HG03520 (cell line): ENCODE results near the gene MMP28.

Experiments used
- ATAC-seq: cut with Tn5 transposase; IDR thresholded peaks from one replicate; pipeline ENCODE4 v1.9.1; 2021; ENCODE audit warnings: mild to moderate bottlenecking, moderate library complexity; ENCODE audit not compliant: unreplicated experiment

The MMP28 gene, protein sequence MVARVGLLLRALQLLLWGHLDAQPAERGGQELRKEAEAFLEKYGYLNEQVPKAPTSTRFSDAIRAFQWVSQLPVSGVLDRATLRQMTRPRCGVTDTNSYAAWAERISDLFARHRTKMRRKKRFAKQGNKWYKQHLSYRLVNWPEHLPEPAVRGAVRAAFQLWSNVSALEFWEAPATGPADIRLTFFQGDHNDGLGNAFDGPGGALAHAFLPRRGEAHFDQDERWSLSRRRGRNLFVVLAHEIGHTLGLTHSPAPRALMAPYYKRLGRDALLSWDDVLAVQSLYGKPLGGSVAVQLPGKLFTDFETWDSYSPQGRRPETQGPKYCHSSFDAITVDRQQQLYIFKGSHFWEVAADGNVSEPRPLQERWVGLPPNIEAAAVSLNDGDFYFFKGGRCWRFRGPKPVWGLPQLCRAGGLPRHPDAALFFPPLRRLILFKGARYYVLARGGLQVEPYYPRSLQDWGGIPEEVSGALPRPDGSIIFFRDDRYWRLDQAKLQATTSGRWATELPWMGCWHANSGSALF

DNA sequence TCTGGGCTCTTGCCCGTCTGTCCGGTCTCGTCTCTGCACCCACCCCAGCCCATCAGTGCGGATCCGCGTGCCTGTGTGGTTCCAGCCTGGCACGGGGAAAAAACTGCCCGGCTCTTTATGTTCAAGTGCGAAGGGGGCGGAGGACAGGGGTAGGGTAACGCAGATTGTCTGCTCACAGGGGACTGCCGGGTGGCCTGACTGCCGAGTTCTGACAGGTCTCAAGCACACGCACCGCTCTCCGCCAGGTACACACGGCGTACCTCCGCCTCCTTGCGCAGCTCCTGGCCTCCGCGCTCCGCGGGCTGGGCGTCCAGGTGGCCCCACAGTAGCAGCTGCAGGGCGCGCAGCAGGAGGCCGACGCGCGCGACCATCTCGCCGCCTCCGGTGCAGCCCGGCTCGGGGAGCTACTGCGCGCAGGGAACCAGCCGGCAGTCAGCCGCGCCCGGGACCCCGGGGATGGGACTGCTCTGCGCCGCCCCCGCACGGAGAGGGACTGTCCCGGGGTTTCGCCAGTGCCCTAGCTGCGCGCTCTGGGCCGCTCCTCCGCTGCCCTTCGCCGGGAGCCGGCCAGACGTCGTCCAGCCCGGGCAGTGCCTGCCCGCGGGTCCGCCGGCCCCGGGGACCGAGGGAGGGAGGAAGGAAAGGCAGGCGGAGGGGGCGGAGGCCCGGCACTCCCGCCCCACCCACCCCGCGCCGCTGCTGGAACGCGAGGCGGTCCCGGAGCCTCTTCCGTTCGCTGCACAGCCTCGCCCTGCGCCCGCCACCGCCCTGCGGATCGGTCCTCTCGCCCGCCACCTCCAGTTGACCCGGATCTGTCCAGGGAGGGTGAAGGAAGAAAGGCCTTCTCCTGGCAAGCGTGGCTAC lies at the start of gene MMP28:
Gene MMP28 (minus strand): TSS at position 635 of the 864 bp plus-strand sequence. CDS start 264 bp downstream, at position 371.
- no peak for ATAC-seq

DNA sequence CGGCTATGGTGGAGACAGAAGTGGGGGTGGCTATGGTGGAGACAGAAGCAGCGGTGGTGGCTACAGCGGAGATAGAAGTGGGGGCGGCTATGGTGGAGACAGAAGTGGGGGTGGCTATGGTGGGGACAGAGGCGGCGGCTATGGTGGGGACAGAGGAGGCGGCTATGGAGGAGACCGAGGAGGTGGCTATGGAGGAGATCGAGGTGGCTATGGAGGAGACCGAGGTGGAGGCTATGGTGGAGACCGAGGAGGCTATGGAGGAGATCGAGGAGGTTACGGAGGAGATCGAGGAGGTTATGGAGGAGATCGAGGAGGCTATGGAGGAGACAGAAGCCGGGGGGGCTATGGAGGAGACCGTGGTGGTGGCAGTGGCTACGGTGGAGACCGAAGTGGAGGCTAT lies 49.1 kb upstream of the MMP28 start:
- ATAC-seq = no peak

DNA sequence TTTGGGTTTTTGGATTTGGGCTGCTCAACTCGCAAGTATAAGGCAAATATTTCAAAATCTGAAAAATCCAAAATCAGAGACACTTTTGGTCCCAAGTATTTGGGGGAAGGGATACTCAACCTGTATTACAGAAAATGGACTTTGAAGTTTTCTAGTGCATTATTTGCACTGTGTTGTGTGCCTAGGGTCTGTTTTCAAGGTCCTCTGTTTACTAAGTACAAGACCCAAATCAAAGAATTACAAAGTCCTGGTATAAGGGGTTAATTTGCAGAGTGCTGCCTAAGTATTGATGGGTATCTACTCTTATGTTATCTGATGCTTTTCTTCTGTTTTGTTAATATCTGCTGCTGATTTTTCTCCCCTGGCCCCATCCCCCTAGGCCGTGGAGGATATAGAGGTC lies 48.3 kb upstream of the MMP28 start:
- ATAC-seq = no peak

DNA sequence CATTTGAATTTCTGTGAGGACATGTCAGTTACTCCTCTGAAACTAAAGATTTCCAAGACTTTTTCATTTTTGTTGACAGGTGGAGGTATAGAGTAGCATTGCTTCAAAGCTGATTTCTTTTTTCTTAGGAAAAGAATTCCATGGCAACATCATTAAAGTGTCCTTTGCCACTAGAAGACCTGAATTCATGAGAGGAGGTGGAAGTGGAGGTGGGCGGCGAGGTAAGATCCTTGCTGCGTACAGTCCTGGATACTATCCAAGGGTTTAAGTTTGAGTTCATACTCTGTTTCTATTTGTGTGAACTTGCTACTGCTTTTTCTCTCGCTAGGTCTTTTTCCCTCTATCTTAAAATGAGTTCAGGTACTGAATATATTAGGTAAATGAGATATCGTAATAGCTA lies 46.8 kb upstream of the MMP28 start:
- no peak for ATAC-seq

DNA sequence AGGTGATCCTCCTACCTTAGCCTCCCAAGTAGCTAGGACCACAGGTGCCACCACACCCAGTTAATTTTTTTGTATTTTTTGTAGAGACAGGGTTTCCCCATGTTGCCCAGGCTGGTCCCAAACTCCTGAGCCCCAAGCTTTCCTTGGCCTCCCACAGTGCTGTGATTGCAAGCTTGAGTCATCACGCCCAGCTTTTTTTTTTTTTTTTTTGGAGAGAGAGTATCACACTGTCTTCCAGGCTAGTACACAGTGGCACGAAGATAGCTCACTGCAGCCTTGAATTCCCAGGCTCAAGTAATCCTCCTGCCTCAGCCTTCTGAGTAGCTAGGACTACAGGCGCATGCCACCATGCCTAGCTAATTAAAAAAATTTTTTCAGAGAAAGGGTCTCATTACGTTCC lies 46.1 kb upstream of the MMP28 start:
- ATAC-seq = no peak

DNA sequence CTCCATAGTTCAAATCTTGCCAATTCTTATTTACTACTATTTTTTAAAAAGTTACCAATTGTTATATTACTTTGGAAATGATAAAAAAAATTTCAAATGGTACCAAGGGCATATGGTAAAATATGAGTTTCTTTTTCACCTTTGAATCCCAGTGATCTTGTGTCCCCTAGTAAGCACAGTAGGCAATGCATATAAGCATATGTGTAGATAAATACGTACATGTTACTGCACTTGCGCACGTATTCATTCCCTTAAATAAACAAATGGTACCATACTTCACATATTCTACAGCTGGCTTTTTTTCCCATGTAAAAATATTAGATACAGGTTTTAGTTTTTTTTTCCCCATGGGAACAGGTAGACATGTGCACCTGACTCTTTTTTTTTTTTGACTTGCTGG lies 45.7 kb upstream of the MMP28 start:
- ATAC-seq = no peak

DNA sequence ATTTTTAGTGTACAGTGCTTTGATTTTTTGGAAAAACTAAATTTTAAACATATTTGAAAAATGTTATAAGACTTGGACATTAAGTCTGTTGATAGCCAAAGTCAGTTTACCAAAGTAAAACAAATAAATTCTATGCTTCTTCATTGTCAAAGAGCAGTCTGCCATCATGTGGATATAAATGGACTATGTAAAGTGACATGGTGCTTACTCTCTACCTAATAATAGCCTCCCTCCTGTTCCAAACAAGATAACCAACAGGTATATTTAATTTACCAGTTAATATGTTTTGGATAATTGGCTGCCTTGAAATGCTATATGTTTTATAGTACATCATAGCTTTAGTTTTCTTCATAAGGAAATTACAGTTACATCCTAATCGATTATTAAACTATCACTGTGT lies 29.8 kb upstream of the MMP28 start:
- no peak for ATAC-seq

DNA sequence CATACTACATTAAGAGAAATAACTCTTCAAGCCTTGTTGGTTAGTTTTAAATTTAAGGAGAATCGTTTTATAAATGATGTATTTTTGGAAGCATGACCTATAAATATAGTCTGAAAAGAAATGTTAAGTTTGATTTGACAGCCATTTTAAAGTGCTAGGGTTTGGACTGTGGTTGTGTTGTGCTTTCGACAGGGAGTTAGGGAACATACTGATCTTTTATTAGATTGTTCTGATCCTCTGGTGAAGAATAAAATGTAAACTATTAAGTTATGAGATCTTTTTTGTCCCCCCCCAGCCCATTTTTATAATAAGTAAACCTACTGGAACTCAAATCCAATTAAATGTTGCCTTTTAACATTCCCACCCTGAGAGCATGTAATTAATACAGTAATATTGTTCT lies 25.9 kb upstream of the MMP28 start:
- ATAC-seq = no peak

DNA sequence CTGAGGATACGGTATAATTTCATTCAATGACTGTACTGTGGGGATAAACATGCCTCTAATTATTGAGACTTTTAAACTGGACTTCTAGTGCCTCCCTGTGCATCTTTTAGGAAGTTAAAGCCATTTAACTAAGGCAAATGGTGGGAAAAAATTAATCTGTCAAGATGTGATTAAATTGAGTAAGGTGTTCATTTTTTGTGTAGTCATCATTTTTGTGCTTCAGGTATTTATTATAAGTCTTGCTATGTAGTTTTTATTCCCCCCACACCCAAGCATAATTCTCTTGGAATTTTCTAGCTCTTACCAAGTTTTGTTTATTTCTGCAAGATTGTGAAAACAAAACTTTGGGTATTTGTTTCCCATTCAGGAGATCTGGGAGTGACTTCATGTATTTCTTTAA lies 24.0 kb upstream of the MMP28 start:
- ATAC-seq = no peak

DNA sequence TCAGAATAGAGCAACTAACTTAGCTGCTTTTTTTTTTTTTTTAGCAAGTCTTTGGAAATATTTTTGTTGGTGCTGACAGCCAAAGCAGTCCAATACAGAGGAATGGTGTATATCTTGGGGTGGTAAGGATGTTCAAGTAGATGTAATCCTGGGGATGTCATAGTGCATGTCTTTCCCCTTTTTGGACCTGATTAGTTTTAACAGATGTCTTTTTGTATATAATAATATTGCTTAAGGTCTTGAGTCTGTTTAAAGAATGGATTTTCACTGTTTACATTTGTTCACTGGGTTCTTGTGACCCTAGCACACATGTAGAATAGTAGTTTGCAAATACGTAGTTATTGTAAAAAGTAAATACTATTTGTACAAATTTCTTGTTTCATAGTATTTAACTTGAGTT lies 21.8 kb upstream of the MMP28 start:
- no peak for ATAC-seq

DNA sequence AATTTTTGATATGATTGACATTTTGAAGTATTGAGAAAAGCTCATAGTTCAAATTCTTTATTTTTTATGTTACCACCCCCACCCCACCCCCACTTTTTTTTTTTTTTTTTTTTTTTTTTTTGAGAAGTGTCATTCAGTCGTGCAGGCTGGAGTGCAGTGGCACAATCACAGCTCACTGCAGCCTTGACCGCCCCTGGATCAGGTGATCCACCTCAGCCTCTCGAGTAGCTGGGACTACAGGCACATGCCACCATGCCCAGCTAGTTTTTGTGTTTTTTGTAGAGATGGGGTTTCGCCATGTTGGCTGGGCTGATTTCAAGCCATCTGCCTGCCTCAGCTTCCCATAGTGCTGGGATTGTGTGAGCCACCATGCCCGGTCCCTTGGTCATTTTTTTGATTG lies 21.3 kb upstream of the MMP28 start:
- ATAC-seq = no peak

DNA sequence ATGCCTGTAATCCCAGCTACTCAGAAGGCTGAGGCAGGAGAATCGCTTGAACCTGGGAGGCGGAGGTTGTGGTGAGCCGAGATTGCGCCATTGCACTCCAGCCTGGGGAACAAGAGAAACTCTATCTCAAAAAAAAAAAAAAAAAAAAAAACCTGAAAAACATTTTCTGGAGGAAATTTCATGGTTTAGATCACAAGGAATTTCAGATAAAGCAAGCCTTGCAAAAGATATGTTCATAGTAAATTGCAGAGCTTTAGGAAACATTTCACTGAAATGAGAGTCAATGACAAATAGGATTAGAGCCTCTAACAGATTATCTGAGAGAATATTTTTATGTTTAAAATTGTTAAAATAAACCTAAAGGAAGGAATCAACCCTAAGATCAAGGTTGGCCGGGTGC lies 17.0 kb upstream of the MMP28 start:
- ATAC-seq = no peak

DNA sequence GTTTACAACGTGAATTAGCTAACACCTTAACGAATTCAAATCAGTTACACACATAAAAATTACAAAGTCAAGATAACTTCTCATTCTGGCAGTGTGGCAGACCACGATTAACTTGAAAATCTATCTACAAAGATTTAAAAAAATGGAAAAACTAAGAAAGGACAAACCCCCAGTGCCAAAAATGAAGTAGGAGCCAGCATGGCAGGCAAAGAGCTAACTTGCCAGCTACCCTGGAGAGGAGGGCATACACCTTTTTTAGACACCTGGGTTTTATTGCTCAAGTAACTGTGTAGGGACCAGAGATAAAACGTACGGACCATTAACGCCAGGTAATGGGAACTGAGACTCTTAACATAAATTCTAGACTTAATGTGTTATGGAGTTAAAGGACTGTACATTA lies 16.3 kb upstream of the MMP28 start:
- no peak for ATAC-seq

DNA sequence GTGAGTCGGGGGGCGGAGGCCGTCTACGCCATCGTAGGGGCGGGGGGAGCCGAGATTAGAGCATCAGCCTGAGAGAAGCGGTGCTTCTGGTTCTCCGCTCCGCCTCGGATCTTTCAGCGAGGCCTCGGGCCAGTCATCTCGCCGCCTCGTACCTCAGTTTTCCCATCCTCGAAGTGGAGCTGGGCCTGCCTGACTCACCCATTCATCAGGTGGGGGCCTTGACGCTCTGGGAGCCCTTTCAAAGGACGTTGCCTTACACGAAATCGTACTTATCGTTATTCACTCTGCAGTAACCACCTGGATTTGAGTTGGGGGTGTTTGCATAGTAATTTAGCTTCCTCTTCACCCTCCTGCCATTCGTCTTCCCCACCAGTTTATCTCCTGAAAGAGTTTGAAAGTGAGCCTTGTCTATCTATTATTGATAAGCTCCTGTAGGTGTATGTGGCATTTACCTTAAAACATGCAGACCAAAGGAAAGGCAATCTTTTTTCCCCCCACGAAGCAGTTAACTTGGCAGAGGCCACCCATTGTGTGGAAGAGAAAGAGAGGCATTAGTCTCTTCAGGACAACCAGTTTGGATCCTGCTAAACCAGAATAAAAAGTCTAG lies 14.5 kb upstream of the MMP28 start:
- ATAC-seq = no peak

DNA sequence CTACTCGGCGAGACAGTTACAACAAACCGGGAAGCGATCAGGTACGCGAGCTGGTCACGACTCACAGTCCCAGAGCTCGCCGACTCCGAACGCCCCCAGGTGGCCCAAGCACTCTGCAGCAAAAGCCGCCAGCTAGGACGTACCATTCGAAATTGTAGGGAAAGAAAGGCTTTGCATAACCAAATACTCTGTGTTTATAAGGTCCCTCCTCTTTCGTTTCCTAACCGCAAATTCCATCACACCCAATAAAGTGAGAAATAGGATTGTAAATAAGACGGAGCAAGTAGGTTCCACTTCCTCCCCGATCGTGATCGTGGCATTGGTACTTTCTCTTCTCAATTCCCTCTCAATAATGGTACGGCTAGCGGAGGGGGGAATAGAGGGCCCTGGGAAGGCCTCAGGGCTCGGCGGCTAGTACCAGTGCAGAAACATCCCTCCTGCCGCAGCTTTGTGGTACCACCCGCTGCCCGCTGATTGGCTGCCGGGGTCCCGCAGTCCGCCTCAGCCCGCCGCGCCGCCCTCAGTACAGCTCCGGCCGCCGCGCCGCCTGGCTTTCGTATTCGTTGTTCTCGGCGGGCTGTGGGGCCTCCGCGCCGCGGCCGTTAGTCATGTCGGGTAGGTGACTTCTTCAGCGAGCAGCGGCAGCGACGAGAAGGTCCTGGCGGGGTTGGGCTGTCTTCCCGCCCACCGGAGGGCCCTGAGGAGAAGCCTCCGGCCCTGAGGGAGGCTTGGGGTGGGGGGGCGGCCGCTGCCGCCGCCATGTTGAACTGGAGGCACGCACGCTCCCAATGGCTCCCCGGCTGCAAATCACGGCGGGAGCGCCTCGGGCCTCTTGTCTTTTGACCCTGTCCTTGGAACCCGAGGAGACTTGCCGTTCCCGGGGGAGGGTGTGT lies 13.8 kb upstream of the MMP28 start, which contains the start of gene TAF15:
Gene TAF15 (plus strand): TSS at position 523 of the 893 bp plus-strand sequence. CDS start 86 bp downstream, at position 609.
- peak; percentile 90 for ATAC-seq

DNA sequence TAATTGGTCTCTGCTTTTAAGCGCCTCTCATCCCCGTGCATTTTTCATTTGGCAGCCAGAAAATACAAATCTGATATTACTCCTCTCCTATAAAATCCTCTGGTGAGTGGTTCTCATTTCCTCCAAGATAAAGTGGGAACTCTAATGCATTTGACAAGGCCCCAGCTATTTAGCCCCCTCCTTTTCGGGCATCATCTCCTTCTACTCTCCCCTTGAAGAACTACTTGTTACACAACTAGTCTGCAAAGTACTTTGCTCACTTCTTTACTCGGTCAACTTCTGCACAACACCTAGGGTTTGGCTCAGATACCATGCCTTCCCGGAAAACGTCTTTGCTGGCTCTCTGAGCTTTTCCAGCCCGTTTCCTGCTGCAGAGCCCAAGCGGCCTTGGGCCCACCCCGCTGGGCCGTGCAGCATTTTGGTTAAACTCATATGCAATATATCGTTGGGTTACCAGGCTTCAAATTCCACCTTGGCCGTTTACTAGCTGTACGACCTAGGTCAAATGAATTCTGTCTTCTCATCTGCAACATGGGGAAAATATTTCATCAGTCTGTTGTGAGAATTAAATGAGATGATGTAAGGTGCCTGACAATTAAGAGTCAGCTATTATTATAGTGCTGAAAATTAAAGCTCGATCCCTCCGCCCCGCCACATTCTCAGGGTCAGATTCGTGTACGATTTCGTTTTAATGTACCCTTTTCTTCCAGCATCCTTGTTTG lies 13.0 kb upstream of the MMP28 start:
- no peak for ATAC-seq

DNA sequence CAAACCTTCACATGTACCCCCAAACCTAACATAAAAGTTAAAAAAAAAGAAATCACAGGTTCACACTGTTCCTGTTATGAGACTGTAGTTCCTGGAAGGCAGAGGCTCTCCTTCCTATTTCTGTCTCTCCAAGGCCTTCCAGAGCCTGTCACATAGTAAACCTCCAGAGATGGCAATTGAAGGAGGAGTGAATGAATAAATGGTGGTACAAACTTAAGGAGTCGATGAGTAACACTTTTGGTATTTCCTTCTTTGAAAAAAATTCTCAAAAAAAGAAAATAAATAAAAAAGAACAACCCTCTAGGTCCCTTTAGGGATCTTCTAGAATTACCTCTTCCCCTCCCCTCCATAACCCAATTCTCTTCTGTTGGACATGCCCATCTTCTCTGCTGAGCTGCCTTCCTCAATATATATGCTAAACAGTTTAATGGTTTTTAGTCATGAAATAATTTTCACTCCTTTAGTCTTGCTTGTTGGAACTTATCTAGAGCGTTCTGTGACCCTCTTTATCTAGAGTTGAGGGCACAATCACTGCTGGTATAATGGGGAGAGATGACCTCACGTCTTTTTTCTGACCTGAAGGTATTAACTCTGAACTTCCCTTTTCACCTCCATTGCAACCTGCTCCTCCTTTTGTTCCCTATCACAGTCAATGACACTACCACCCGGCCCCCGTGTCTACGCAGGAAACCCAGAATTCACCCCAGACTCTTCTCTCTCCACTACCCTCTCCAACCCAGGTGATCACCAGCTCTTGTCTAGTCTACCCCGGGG lies 12.1 kb upstream of the MMP28 start:
- ATAC-seq = no peak

DNA sequence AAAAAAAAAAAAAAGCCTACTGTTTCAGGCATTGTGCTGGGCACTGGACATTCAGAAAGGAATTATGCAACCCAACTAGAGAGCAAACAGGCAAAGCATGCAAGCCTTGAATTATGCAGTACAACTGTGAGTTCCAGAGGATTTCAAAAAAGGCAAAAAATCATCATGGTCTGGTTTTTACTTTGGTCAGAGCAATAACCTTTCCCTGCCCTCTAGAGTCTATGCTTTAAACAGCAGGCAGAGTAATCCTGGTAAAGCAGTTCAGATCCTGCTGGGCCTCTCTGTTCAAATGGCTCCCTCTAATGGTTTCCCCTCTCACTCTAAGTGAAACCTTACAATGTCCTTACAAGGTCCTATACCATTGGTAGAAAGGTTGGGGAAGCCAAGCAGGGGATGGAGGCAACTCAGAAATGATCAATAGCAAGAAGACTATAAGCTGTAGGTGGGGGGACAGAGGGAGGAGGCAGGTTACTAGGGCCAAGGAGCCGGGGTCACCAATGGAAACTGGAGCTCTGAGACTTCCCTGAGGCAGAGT lies 9.3 kb upstream of the MMP28 start:
- peak; percentile 29 for ATAC-seq
